IMR-90 (cell line): ENCODE data around the gene DNAJC30. TPM values are rescaled to one million over a fixed set of nuclear protein-coding genes. Genes with fewer than 3 reads are reported as not detected.

ENCODE experiments used
- ATAC-seq: fragments of 200-7000 bp; cut with Tn5 transposase; 2 replicates; pipeline ENCODE4 v1.9.1; 2020; ENCODE audit warnings: low read depth, mild to moderate bottlenecking, moderate library complexity
- BruUV-seq: library from RNA; stranded (reverse); fragments of 400-500 nt; replicated peaks from 2 replicates; lab custom pipeline; 2021; lab: Mats Ljungman, UMichigan
- CTCF ChIA-PET: fragments of 300-600 bp; formaldehyde crosslinking; extraction: SDS; loops from one replicate; lab custom pipeline; 2021; ENCODE audit warnings: antibody characterized with exemption; lab: Yijun Ruan, JAX
- POLR2A ChIA-PET: fragments of 300-600 bp; sonication (Branson Sonifier 250); formaldehyde crosslinking; loops from one replicate; lab custom pipeline; 2022; ENCODE audit warnings: antibody characterized with exemption; ENCODE audit not compliant: unreplicated experiment; lab: Charles Lee
- DNase-seq: peaks from one replicate; pipeline ENCODE4 v3.0.0; 2013
- H2AFZ ChIP-seq: replicated peaks from 2 replicates; pipeline ENCODE3; 2013; ENCODE audit warnings: low read length, mild to moderate bottlenecking; ENCODE audit not compliant: poor library complexity
- H2AK5ac ChIP-seq: 2 replicates; pipeline ENCODE4 v1.6.1; 2013; ENCODE audit warnings: low read depth, low read length, inconsistent platforms
- H2AK9ac ChIP-seq: replicated peaks from 2 replicates; pipeline ENCODE3; 2013; ENCODE audit warnings: mild to moderate bottlenecking, low read depth, low read length, moderate library complexity; ENCODE audit not compliant: poor library complexity
- H2BK120ac ChIP-seq: 2 replicates; pipeline ENCODE4 v1.6.1; 2013; ENCODE audit warnings: low read depth, low read length, inconsistent platforms
- H2BK15ac ChIP-seq: 3 replicates; pipeline ENCODE4 v1.6.1; 2013; ENCODE audit warnings: low read depth, low read length, inconsistent platforms
- H2BK20ac ChIP-seq: 2 replicates; pipeline ENCODE4 v1.6.1; 2013; ENCODE audit warnings: low read depth, mild to moderate bottlenecking, inconsistent platforms, low read length, moderate library complexity
- H2BK5ac ChIP-seq: 2 replicates; pipeline ENCODE4 v1.6.1; 2013; ENCODE audit warnings: mild to moderate bottlenecking, low read depth, low read length, inconsistent platforms; ENCODE audit not compliant: poor library complexity, severe bottlenecking
- H3K14ac ChIP-seq: replicated peaks from 2 replicates; pipeline ENCODE4 v1.6.1; 2013; ENCODE audit warnings: low read depth, low read length, inconsistent platforms
- H3K18ac ChIP-seq: 2 replicates; pipeline ENCODE4 v1.6.1; 2013; ENCODE audit warnings: low read depth, low read length, control low read depth
- H3K23ac ChIP-seq: 2 replicates; pipeline ENCODE4 v1.6.1; 2013; ENCODE audit warnings: low read depth, low read length, inconsistent platforms
- H3K27ac ChIP-seq: 2 replicates; pipeline ENCODE4 v1.5.1; 2013; ENCODE audit warnings: mild to moderate bottlenecking, control low read depth, low read length; ENCODE audit not compliant: insufficient read depth
- H3K27me3 ChIP-seq: 2 replicates; pipeline ENCODE4 v1.6.1; 2013; ENCODE audit warnings: low read length; ENCODE audit not compliant: control insufficient read depth, insufficient read depth
- H3K36me3 ChIP-seq: 2 replicates; pipeline ENCODE4 v1.6.1; 2013; ENCODE audit warnings: low read length, mixed read lengths; ENCODE audit not compliant: control insufficient read depth, insufficient read depth
- H3K4ac ChIP-seq: 2 replicates; pipeline ENCODE4 v1.6.1; 2013; ENCODE audit warnings: low read depth, low read length, inconsistent platforms
- H3K4me1 ChIP-seq: 2 replicates; pipeline ENCODE4 v1.6.1; 2013; ENCODE audit warnings: low read length, mixed read lengths; ENCODE audit not compliant: control insufficient read depth, insufficient read depth
- H3K4me2 ChIP-seq: 2 replicates; pipeline ENCODE4 v1.6.1; 2013; ENCODE audit warnings: low read depth, mild to moderate bottlenecking, control low read depth, low read length, moderate library complexity
- H3K4me3 ChIP-seq: 2 replicates; pipeline ENCODE4 v1.5.1; 2013; ENCODE audit warnings: low read depth, mild to moderate bottlenecking, control low read depth, low read length, moderate library complexity; ENCODE audit not compliant: insufficient read depth
- H3K56ac ChIP-seq: 2 replicates; pipeline ENCODE4 v1.6.1; 2013; ENCODE audit warnings: low read length, inconsistent platforms; ENCODE audit not compliant: insufficient read depth; ENCODE audit errors: extremely low read depth
- H3K79me1 ChIP-seq, 2 experiments: 2 replicates each; pipeline ENCODE4 v1.6.1; 2013; ENCODE audit warnings: low read length in 2 of 2, inconsistent platforms in 1 of 2, low read depth in 1 of 2
- H3K9ac ChIP-seq: 2 replicates; pipeline ENCODE4 v1.6.1; 2013; ENCODE audit warnings: low read depth, low read length, control low read depth
- H3K9me1 ChIP-seq: 2 replicates; pipeline ENCODE4 v1.6.1; 2013; ENCODE audit warnings: low read length, inconsistent platforms; ENCODE audit not compliant: insufficient read depth
- H3K9me3 ChIP-seq: 2 replicates; pipeline ENCODE4 v1.6.1; 2013; ENCODE audit warnings: low read length; ENCODE audit not compliant: control insufficient read depth, insufficient read depth
- H4K20me1 ChIP-seq: 2 replicates; pipeline ENCODE4 v1.6.1; 2013; ENCODE audit warnings: low read length, inconsistent platforms; ENCODE audit not compliant: insufficient read depth
- H4K5ac ChIP-seq: 2 replicates; pipeline ENCODE4 v1.6.1; 2013; ENCODE audit warnings: mild to moderate bottlenecking, low read depth, low read length, control low read depth
- H4K8ac ChIP-seq, 2 experiments: 2 replicates each; pipeline ENCODE4 v1.6.1; 2013; ENCODE audit warnings: low read depth in 2 of 2, low read length in 2 of 2, control low read depth in 1 of 2, inconsistent platforms in 1 of 2
- H4K91ac ChIP-seq: 2 replicates; pipeline ENCODE4 v1.6.1; 2013; ENCODE audit warnings: low read depth, low read length, inconsistent platforms; ENCODE audit not compliant: insufficient read depth
- BHLHE40 ChIP-seq: fragments of 150-350 bp; IDR thresholded peaks from 2 replicates; pipeline ENCODE4 v1.6.1; 2016; ENCODE audit warnings: mild to moderate bottlenecking, low read depth, low read length
- MAFK ChIP-seq: IDR thresholded peaks from 2 replicates; pipeline ENCODE4 v1.6.1; 2012; ENCODE audit warnings: low read depth, low read length, improper control_type of control experiment
- MAZ ChIP-seq: IDR thresholded peaks from 2 replicates; pipeline ENCODE4 v1.6.1; 2012; ENCODE audit warnings: low read depth, mild to moderate bottlenecking, low read length, improper control_type of control experiment, moderate library complexity, borderline replicate concordance
- MXI1 ChIP-seq: IDR thresholded peaks from 2 replicates; pipeline ENCODE4 v1.6.1; 2012; ENCODE audit warnings: low read depth, mild to moderate bottlenecking, low read length, moderate library complexity, borderline replicate concordance
- POLR2A ChIP-seq: IDR thresholded peaks from 2 replicates; pipeline ENCODE4 v1.6.1; 2012; ENCODE audit warnings: mild to moderate bottlenecking, low read depth, low read length
- WGBS, 2 experiments: methylation state at CpG; one replicate each; pipeline versions ENCODE4 v1.1.5 to v1.1.7; 2013; ENCODE audit warnings: missing lambda C conversion rate in 2 of 2; ENCODE audit not compliant: insufficient read length in 1 of 2; ENCODE audit errors: extremely low coverage in 2 of 2; 5-methylcytosine and 5-hydroxymethylcytosine counted together
- dilution Hi-C: fragments of 300-500 bp; cut with HindIII; formaldehyde crosslinking; loops from one replicate; pipeline ENCODE4 v1.14.3; 2018; ENCODE audit warnings: low sequenced_read_pairs; ENCODE audit not compliant: unreplicated experiment
- in situ Hi-C: fragments of 300-500 bp; cut with MboI; formaldehyde crosslinking; loops from 3 replicates; pipeline ENCODE4 v1.14.3; 2019; ENCODE audit warnings: low sequenced_read_pairs, inconsistent platforms, mixed read lengths
- intact Hi-C: fragments of 100-400 bp; cut with micrococcal nuclease; formaldehyde crosslinking; loops from 2 replicates; pipeline ENCODE4 v1.10.0; 2022
- polyA plus RNA-seq, 3 experiments: library from polyadenylated mRNA; depleted of rRNA; stranded (reverse); fragments of >200 nt; gene quantifications; 2 replicates each; pipeline ENCODE4 v1.2.3, GENCODE V29; 2012; ENCODE audit warnings: low replicate concordance in 1 of 3
- total RNA-seq: library from RNA; depleted of rRNA; stranded (reverse); fragments of >200 nt; gene quantifications from 2 replicates; pipeline ENCODE4 v1.2.3, GENCODE V29; 2012
- TF ChIP-seq, protein P1 (sequence below): fragments of 150-350 bp; IDR thresholded peaks from 2 replicates; pipeline ENCODE4 v1.6.1; 2016; ENCODE audit warnings: low read depth, mild to moderate bottlenecking, low read length, moderate library complexity, borderline replicate concordance
- TF ChIP-seq, protein P2 (sequence below): conservative IDR thresholded peaks from 2 replicates; pipeline ENCODE4 v1.5.1; 2012; ENCODE audit warnings: mild to moderate bottlenecking, low read depth, low read length, improper control_type of control experiment

DNAJC30 gene
- total and polyA plus RNA-seq, 2 of the 4 experiments (the other 2 are of a cell fraction), result 1.6 to 9.0 TPM

DNA sequence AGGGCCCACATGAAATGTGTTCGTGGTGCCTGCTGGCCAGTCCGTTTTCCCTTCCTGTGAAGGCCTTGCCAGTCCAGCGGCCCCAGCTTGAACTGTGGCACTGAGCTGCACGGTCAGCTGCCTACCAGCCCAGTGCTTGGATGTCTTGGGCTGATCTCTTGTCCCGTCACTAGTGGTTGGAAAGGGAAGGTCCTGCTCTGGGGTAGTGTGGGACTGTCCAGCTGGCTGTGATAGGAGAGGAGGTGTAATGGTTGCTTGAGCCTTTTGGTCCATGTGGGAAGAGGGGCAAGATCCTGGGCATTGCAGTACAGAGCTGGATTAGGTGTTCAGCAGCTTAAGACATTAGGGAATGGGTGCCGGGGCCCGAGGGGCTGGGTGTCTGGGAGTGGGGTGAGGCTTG, 15.2 kb upstream of the DNAJC30 start:
- no peak overlapping the region for H2BK5ac ChIP-seq
- no peak for DNase-seq
- H3K36me3 ChIP-seq, result peaks cover 75% of the 10 kb centered on the region
- H3K56ac ChIP-seq, result no peak overlapping the region
- H4K91ac ChIP-seq, result no peak overlapping the region
- H4K5ac ChIP-seq, result no peak overlapping the region
- no peak overlapping the region for H3K14ac ChIP-seq
- intact Hi-C loops (no loop called here), in situ Hi-C loops (no loop called here), dilution Hi-C loops (no loop called here)
- H3K79me1 ChIP-seq, result 0 out of 4 replicates have a peak, but pooled peaks cover 0 to under 1% of the 10 kb centered on the region in 2 experiments
- no peak overlapping the region for H2AK5ac ChIP-seq
- H3K27me3 ChIP-seq, result no peaks in the 10 kb centered on the region
- no peak overlapping the region for H2BK120ac ChIP-seq
- no peak overlapping the region for H3K9ac ChIP-seq
- no peak overlapping the region for H2AK9ac ChIP-seq
- H3K23ac ChIP-seq, result no peak overlapping the region
- H3K9me1 ChIP-seq, result no peaks in the 10 kb centered on the region
- no peak overlapping the region for H2AFZ ChIP-seq
- H4K8ac ChIP-seq, result no peak overlapping the region
- H2BK15ac ChIP-seq, result no peak overlapping the region
- no peaks in the 10 kb centered on the region for H3K4me1 ChIP-seq
- 100% methylated on average over 5 of the region's 7 CpGs; no CpG with 5 or more reads in 1 of the 2 experiments for WGBS, 2 experiments
- no peak overlapping the region for H3K27ac ChIP-seq
- TF ChIP-seq, protein P1, sequence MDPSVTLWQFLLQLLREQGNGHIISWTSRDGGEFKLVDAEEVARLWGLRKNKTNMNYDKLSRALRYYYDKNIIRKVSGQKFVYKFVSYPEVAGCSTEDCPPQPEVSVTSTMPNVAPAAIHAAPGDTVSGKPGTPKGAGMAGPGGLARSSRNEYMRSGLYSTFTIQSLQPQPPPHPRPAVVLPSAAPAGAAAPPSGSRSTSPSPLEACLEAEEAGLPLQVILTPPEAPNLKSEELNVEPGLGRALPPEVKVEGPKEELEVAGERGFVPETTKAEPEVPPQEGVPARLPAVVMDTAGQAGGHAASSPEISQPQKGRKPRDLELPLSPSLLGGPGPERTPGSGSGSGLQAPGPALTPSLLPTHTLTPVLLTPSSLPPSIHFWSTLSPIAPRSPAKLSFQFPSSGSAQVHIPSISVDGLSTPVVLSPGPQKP, result no peak
- no peak for TF ChIP-seq MAZ
- no peak for TF ChIP-seq MXI1
- TF ChIP-seq POLR2A, result no peak
- no peak for TF ChIP-seq BHLHE40
- TF ChIP-seq, protein P2, sequence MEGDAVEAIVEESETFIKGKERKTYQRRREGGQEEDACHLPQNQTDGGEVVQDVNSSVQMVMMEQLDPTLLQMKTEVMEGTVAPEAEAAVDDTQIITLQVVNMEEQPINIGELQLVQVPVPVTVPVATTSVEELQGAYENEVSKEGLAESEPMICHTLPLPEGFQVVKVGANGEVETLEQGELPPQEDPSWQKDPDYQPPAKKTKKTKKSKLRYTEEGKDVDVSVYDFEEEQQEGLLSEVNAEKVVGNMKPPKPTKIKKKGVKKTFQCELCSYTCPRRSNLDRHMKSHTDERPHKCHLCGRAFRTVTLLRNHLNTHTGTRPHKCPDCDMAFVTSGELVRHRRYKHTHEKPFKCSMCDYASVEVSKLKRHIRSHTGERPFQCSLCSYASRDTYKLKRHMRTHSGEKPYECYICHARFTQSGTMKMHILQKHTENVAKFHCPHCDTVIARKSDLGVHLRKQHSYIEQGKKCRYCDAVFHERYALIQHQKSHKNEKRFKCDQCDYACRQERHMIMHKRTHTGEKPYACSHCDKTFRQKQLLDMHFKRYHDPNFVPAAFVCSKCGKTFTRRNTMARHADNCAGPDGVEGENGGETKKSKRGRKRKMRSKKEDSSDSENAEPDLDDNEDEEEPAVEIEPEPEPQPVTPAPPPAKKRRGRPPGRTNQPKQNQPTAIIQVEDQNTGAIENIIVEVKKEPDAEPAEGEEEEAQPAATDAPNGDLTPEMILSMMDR, result no peak
- no peak for TF ChIP-seq MAFK
- BruUV-seq, result no TSS peak
- no peak overlapping the region for H3K4me3 ChIP-seq
- no peak overlapping the region for H3K4me2 ChIP-seq
- no peaks in the 10 kb centered on the region for H3K9me3 ChIP-seq
- no peak overlapping the region for H3K18ac ChIP-seq
- no peak overlapping the region for H2BK20ac ChIP-seq
- H3K4ac ChIP-seq, result no peak overlapping the region
- POLR2A ChIA-PET, result no interaction called here
- peaks cover 14% of the 10 kb centered on the region for H4K20me1 ChIP-seq
- CTCF ChIA-PET, result no interaction called here
- ATAC-seq, result no peak
